GM23248 (cell line): Measurements from ENCODE around the gene GALK2. TPM values are rescaled to one million over a fixed set of nuclear protein-coding genes. Genes with fewer than 3 reads are reported as not detected.
A peak's percentile ranks its signal among the peaks of the same experiment; 100 is the strongest.

Experiments
- DNase-seq: peaks from one replicate; pipeline ENCODE4 v3.0.0-alpha.2; 2015
- H2AFZ ChIP-seq: fragments of 200-600 bp; sonication (generic); 2 replicates; pipeline ENCODE4 v1.6.1; 2016; ENCODE audit warnings: antibody characterized with exemption
- H3F3A ChIP-seq: fragments of 200-600 bp; sonication (generic); 2 replicates; pipeline ENCODE4 v1.6.1; 2016; ENCODE audit warnings: mild to moderate bottlenecking, antibody characterized with exemption, mixed run types; ENCODE audit not compliant: insufficient read depth
- H3K27ac ChIP-seq: fragments of 200-600 bp; sonication (generic); 2 replicates; pipeline ENCODE4 v1.5.1; 2016; ENCODE audit warnings: mild to moderate bottlenecking
- H3K27me3 ChIP-seq: fragments of 200-600 bp; sonication (generic); replicated peaks from 2 replicates; pipeline ENCODE4 v1.6.1; 2016; ENCODE audit warnings: mild to moderate bottlenecking; ENCODE audit not compliant: insufficient read depth
- H3K36me3 ChIP-seq: fragments of 200-600 bp; sonication (generic); 2 replicates; pipeline ENCODE4 v1.6.1; 2016; ENCODE audit warnings: low read depth, mild to moderate bottlenecking
- H3K4me1 ChIP-seq: fragments of 200-600 bp; sonication (generic); 2 replicates; pipeline ENCODE4 v1.6.1; 2016; ENCODE audit warnings: mild to moderate bottlenecking; ENCODE audit not compliant: insufficient read depth
- H3K4me2 ChIP-seq: fragments of 200-600 bp; sonication (generic); one replicate; pipeline ENCODE4 v1.6.1; 2016; ENCODE audit warnings: mild to moderate bottlenecking; ENCODE audit not compliant: unreplicated experiment
- H3K4me3 ChIP-seq: fragments of 200-600 bp; sonication (generic); 2 replicates; pipeline ENCODE4 v1.5.1; 2016; ENCODE audit warnings: mild to moderate bottlenecking
- H3K79me2 ChIP-seq: fragments of 200-600 bp; sonication (generic); 2 replicates; pipeline ENCODE4 v1.6.1; 2016; ENCODE audit warnings: mild to moderate bottlenecking; ENCODE audit not compliant: insufficient read depth
- H3K9ac ChIP-seq: fragments of 200-600 bp; sonication (generic); 2 replicates; pipeline ENCODE4 v1.6.1; 2016; ENCODE audit warnings: mild to moderate bottlenecking
- H3K9me2 ChIP-seq: fragments of 200-600 bp; sonication (generic); 2 replicates; pipeline ENCODE4 v1.6.1; 2016; ENCODE audit warnings: mixed run types, mild to moderate bottlenecking, moderate library complexity; ENCODE audit not compliant: insufficient read depth
- H3K9me3 ChIP-seq: fragments of 200-600 bp; sonication (generic); one replicate; pipeline ENCODE4 v1.6.1; 2017; ENCODE audit warnings: low read depth
- H4K20me1 ChIP-seq: fragments of 200-600 bp; sonication (generic); 2 replicates; pipeline ENCODE4 v1.6.0; 2016; ENCODE audit not compliant: insufficient read depth
- EZH2 ChIP-seq: fragments of 200-600 bp; sonication (generic); IDR thresholded peaks from 2 replicates; pipeline ENCODE4 v1.6.1; 2018; ENCODE audit warnings: antibody characterized with exemption, mild to moderate bottlenecking; ENCODE audit not compliant: insufficient read depth, poor library complexity, severe bottlenecking
- EZH2phosphoT487 ChIP-seq: fragments of 200-600 bp; sonication (generic); IDR thresholded peaks from 2 replicates; pipeline ENCODE4 v1.6.1; 2018; ENCODE audit warnings: antibody characterized with exemption, moderate library complexity, mild to moderate bottlenecking, low read depth; ENCODE audit not compliant: insufficient read depth
- WGBS, 2 experiments: methylation state at CpG; one replicate each; pipeline ENCODE4 v1.1.6; 2015 to 2017; ENCODE audit warnings: low lambda C conversion rate in 2 of 2, low coverage in 1 of 2; ENCODE audit errors: missing lambda C conversion rate in 2 of 2; 5-methylcytosine and 5-hydroxymethylcytosine counted together
- in situ Hi-C: fragments of 300-500 bp; cut with MboI; formaldehyde crosslinking; loops from 2 replicates; pipeline ENCODE4 v1.15.0; 2020
- polyA plus RNA-seq: library from polyadenylated mRNA; unstranded; fragments of >200 nt; fragmentation: Nextera tagmentation; extraction: Ambion mirVana; gene quantifications from 2 replicates; pipeline ENCODE4 v1.2.1, GENCODE V29; 2016
- total RNA-seq: library from RNA; depleted of rRNA; stranded (reverse); fragments of >200 nt; shearing (Covaris generic); gene quantifications from 2 replicates; pipeline ENCODE4 v1.2.3, GENCODE V29; 2014

Gene GALK2
- total and polyA plus RNA-seq, 2 experiments from 2014 or later = 19.7 to 31.8 TPM

GRCh38 chr15:49361370-49361769 is 191.3 kb downstream of the GALK2 start:
- TF ChIP-seq EZH2phosphoT487 (no peak), EZH2 (no peak)
- 64 to 70% methylated on average over 3 of the region's 3 CpGs for WGBS, 2 experiments
- no peaks in the 10 kb centered on the region for H3F3A ChIP-seq

GRCh38 chr15:49366496-49366895 is 196.4 kb downstream of the GALK2 start:
- 94 to 95% methylated on average over 9 to 22 of the region's 22 CpGs for WGBS, 2 experiments
- no peaks in the 10 kb centered on the region for H3K9me2 ChIP-seq
- H2AFZ ChIP-seq = no peak overlapping the region
- DNase-seq = no peak
- no peak overlapping the region for H3K4me3 ChIP-seq
- H3K4me2 ChIP-seq = no peak overlapping the region
- no peaks in the 10 kb centered on the region for H3F3A ChIP-seq
- TF ChIP-seq EZH2 = no peak
- TF ChIP-seq EZH2phosphoT487 = no peak
- in situ Hi-C loops = no loop called here
- no peaks in the 10 kb centered on the region for H3K27me3 ChIP-seq
- H4K20me1 ChIP-seq = no peaks in the 10 kb centered on the region
- no peaks in the 10 kb centered on the region for H3K4me1 ChIP-seq
- no peak overlapping the region for H3K9ac ChIP-seq
- no peaks in the 10 kb centered on the region for H3K9me3 ChIP-seq
- H3K36me3 ChIP-seq = no peaks in the 10 kb centered on the region
- no peak overlapping the region for H3K27ac ChIP-seq
- H3K79me2 ChIP-seq = no peaks in the 10 kb centered on the region

More at GRCh38 chr15:49361370-49361769, 191.3 kb downstream of the GALK2 start:
- Histone ChIP-seq H3K9me2 (no peaks in the 10 kb centered on the region), H3K4me1 (no peaks in the 10 kb centered on the region), H2AFZ (no peak overlapping the region), H3K4me2 (no peak overlapping the region), H3K9me3 (no peaks in the 10 kb centered on the region), H3K27ac (no peak overlapping the region), H3K4me3 (no peak overlapping the region), H3K79me2 (no peaks in the 10 kb centered on the region), H3K36me3 (no peaks in the 10 kb centered on the region), H4K20me1 (no peaks in the 10 kb centered on the region), H3K27me3 (no peaks in the 10 kb centered on the region), H3K9ac (no peak overlapping the region)
- DNase-seq = no peak
- in situ Hi-C loops = no loop called here

GRCh38 chr15:49370782-49371181 is 200.7 kb downstream of the GALK2 start:
- Histone ChIP-seq H3K27me3 (no peaks in the 10 kb centered on the region), H4K20me1 (no peaks in the 10 kb centered on the region), H3K4me3 (no peak overlapping the region), H3K27ac (no peak overlapping the region), H3K79me2 (no peaks in the 10 kb centered on the region), H3K4me2 (no peak overlapping the region), H3K4me1 (no peaks in the 10 kb centered on the region), H2AFZ (no peak overlapping the region), H3K9me2 (no peaks in the 10 kb centered on the region), H3K9ac (no peak overlapping the region), H3K9me3 (no peaks in the 10 kb centered on the region), H3K36me3 (no peaks in the 10 kb centered on the region), H3F3A (no peaks in the 10 kb centered on the region)
- WGBS, 2 experiments = 62 to 74% methylated on average over 1 of the region's 1 CpG
- DNase-seq = peak; percentile 39
- TF ChIP-seq EZH2phosphoT487 (no peak), EZH2 (no peak)
- in situ Hi-C loops = no loop called here

- 56 to 69% methylated on average over 1 of the region's 1 CpG for WGBS, 2 experiments
- in situ Hi-C loops = no loop called here
- no peak overlapping the region for H2AFZ ChIP-seq
Measured at GRCh38 chr15:49372366-49372765, 202.3 kb downstream of the GALK2 start.

DNA sequence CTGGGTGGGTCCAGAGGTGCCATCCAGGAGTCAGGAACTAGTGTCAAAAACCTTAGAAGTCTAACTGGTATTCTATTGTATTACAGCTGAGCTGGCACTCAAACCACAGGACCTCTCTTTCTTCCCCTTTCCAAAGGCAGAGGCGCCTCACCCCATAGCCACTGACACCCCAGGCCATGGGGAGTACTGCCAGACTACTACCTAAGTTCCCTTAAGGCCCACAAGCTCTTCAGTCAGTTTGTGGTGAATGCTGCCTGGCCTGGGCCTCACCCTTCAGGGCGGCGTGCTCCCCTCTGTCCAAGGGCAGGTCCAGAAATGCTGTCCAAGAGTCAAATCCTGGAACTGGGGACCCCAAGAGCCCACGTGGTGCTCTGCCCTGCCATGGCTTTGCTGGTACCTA is 209.9 kb downstream of the GALK2 start:
- H2AFZ ChIP-seq = no peak overlapping the region
- no peaks in the 10 kb centered on the region for H3K79me2 ChIP-seq
- no peaks in the 10 kb centered on the region for H3K36me3 ChIP-seq
- no peak overlapping the region for H3K4me3 ChIP-seq
- WGBS, 2 experiments = 80 to 81% methylated on average over 4 of the region's 4 CpGs
- no peaks in the 10 kb centered on the region for H3K4me1 ChIP-seq
- no peaks in the 10 kb centered on the region for H4K20me1 ChIP-seq
- H3K4me2 ChIP-seq = no peak overlapping the region
- no peaks in the 10 kb centered on the region for H3K9me2 ChIP-seq
- no peak overlapping the region for H3K27ac ChIP-seq
- no peak overlapping the region for H3K9ac ChIP-seq
- no peaks in the 10 kb centered on the region for H3K27me3 ChIP-seq
- no peaks in the 10 kb centered on the region for H3K9me3 ChIP-seq
- TF ChIP-seq EZH2phosphoT487 = no peak
- no peak for TF ChIP-seq EZH2
- H3F3A ChIP-seq = no peaks in the 10 kb centered on the region
- DNase-seq = no peak
- in situ Hi-C loops = no loop called here

More at GRCh38 chr15:49372366-49372765, 202.3 kb downstream of the GALK2 start:
- Histone ChIP-seq H3K4me2 (no peak overlapping the region), H3K79me2 (no peaks in the 10 kb centered on the region), H3K27ac (no peak overlapping the region), H3K36me3 (no peaks in the 10 kb centered on the region), H3K4me3 (no peak overlapping the region), H3F3A (no peaks in the 10 kb centered on the region), H3K9me2 (no peaks in the 10 kb centered on the region), H3K27me3 (no peaks in the 10 kb centered on the region), H3K4me1 (no peaks in the 10 kb centered on the region), H3K9me3 (no peaks in the 10 kb centered on the region), H3K9ac (no peak overlapping the region), H4K20me1 (no peaks in the 10 kb centered on the region)
- no peak for DNase-seq
- TF ChIP-seq EZH2 (no peak), EZH2phosphoT487 (no peak)
